CD4-positive, alpha-beta T cell (primary cell): ENCODE measurements around the gene RBSN. TPM values are rescaled to one million over a fixed set of nuclear protein-coding genes. Genes with fewer than 3 reads are reported as not detected.

Source experiments
- ATAC-seq: fragments of 200-7000 bp; cut with Tn5 transposase; one replicate; pipeline ENCODE4 v1.10.0; 2022; ENCODE audit warnings: mild to moderate bottlenecking; ENCODE audit not compliant: poor library complexity
- CTCF ChIA-PET: fragments of 350-600 bp; sonication (Branson Sonifier 250); formaldehyde crosslinking; loops from one replicate; lab custom pipeline; 2021; ENCODE audit warnings: antibody characterized with exemption, inconsistent platforms; lab: Charles Lee
- POLR2A ChIA-PET: fragments of 350-600 bp; sonication (Branson Sonifier 250); formaldehyde crosslinking; loops from one replicate; lab custom pipeline; 2021; ENCODE audit warnings: antibody characterized with exemption, inconsistent platforms; lab: Charles Lee
- DNase-seq, 14 experiments: peaks; one replicate each; pipeline ENCODE4 v3.0.0-alpha.2; 2013 to 2020; ENCODE audit warnings: mixed read lengths in 2 of 14
- H3K27ac ChIP-seq, 2 donors: one replicate each; pipeline versions ENCODE4 v1.5.1 to v1.7.0; 2013; ENCODE audit warnings: low read length in 2 of 2, low read depth in 1 of 2, mild to moderate bottlenecking in 1 of 2
- H3K27me3 ChIP-seq, 2 experiments: 1 replicate in 1 of 2; 2 replicates in 1 of 2; pipeline versions ENCODE4 v1.6.1 to v1.7.0; 2013; ENCODE audit warnings: low read length in 2 of 2, control low read depth in 1 of 2, mild to moderate bottlenecking in 1 of 2, moderate library complexity in 1 of 2; ENCODE audit not compliant: insufficient read depth in 2 of 2, control insufficient read depth in 1 of 2
- H3K36me3 ChIP-seq: one replicate; pipeline ENCODE4 v1.6.1; 2013; ENCODE audit warnings: low read length, control low read depth; ENCODE audit not compliant: insufficient read depth
- H3K4me1 ChIP-seq: one replicate; pipeline ENCODE4 v1.6.1; 2013; ENCODE audit warnings: low read length, control low read depth; ENCODE audit not compliant: insufficient read depth
- H3K4me3 ChIP-seq: one replicate; pipeline ENCODE4 v1.5.1; 2013; ENCODE audit warnings: mild to moderate bottlenecking, low read length, moderate library complexity
- H3K9me3 ChIP-seq, 2 experiments: 1 replicate in 1 of 2; 2 replicates in 1 of 2; pipeline versions ENCODE4 v1.6.1 to v1.7.0; 2013; ENCODE audit warnings: low read length in 2 of 2, mild to moderate bottlenecking in 2 of 2, control low read depth in 1 of 2, moderate library complexity in 1 of 2; ENCODE audit not compliant: control insufficient read depth in 1 of 2, insufficient read depth in 1 of 2
- H3K27ac Mint-ChIP-seq: one replicate; pipeline ENCODE4 v1.8.0; 2020; ENCODE audit warnings: mixed read lengths
- H3K27me3 Mint-ChIP-seq: one replicate; pipeline ENCODE4 v1.8.0; 2021; ENCODE audit warnings: mixed read lengths
- H3K36me3 Mint-ChIP-seq: one replicate; pipeline ENCODE4 v1.8.0; 2021; ENCODE audit warnings: low read depth, mixed read lengths
- H3K4me1 Mint-ChIP-seq: one replicate; pipeline ENCODE4 v1.8.0; 2021; ENCODE audit warnings: low read depth, mixed read lengths
- H3K4me3 Mint-ChIP-seq: one replicate; pipeline ENCODE4 v1.8.0; 2020; ENCODE audit warnings: mild to moderate bottlenecking, mixed read lengths
- H3K9me3 Mint-ChIP-seq: one replicate; pipeline ENCODE4 v1.8.0; 2020; ENCODE audit warnings: mixed read lengths
- intact Hi-C, 2 experiments: fragments of 100-400 bp; cut with DNase I in 1 of 2; cut with micrococcal nuclease in 1 of 2; formaldehyde crosslinking; loops; one replicate each; pipeline versions ENCODE4 v1.15.1 to v1.9.0; 2023 to 2025; cut with DNase I, micrococcal nuclease
- total RNA-seq, 174 experiments: library from RNA in 2 of 174; stranded (reverse) in 2 of 174; gene quantifications; one replicate each; pipeline ENCODE4 v1.2.3 and lab custom pipeline; 2021 to 2026
- TF ChIP-seq, protein P1 (sequence below): fragments of 200-600 bp; IDR thresholded peaks from one replicate; pipeline ENCODE4 v1.8.0; 2022; ENCODE audit warnings: antibody characterized with exemption, mild to moderate bottlenecking

RBSN gene
- total RNA-seq, 2 experiments from 2014 or later: 57.2 to 57.9 TPM

DNA sequence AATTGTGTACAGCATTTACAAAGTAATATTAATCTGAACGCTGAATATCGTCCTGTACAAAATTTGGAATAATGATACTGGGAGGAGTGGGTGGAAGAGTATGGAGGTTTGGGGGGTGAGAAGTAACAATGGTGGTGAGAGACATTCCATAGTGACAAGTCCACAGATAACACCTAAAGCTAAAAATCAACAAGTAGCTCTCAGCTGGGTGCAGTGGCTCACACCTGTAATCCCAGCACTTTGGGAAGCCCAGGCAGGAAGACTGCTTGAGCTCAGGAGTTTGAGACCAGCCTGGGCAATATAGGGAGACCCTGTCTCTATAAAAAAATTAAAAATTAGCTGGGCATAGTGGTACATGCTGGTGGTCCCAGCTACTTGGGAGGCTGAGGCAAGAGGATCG lies 38.9 kb downstream of the RBSN start:
- no peak overlapping the region for H3K27ac ChIP-seq
- H3K9me3 ChIP-seq: no peaks in the 10 kb centered on the region
- Mint-ChIP-seq H3K36me3 (peaks cover 48% of the 10 kb centered on the region), H3K27me3 (no peaks in the 10 kb centered on the region), H3K4me3 (no peak overlapping the region), H3K27ac (no peak overlapping the region), H3K4me1 (peaks cover 36% of the 10 kb centered on the region), H3K9me3 (no peaks in the 10 kb centered on the region)
- peaks cover 34% of the 10 kb centered on the region for H3K4me1 ChIP-seq
- peaks cover 24% of the 10 kb centered on the region for H3K36me3 ChIP-seq
- intact Hi-C loops: loop anchor here in 1 of 2 experiments (10.0 kb wide), 2 partner anchors 405 to 935 kb away; partner anchors contain the start of genes CCDC174, CHCHD4 and TMEM43
- TF ChIP-seq, protein P1, sequence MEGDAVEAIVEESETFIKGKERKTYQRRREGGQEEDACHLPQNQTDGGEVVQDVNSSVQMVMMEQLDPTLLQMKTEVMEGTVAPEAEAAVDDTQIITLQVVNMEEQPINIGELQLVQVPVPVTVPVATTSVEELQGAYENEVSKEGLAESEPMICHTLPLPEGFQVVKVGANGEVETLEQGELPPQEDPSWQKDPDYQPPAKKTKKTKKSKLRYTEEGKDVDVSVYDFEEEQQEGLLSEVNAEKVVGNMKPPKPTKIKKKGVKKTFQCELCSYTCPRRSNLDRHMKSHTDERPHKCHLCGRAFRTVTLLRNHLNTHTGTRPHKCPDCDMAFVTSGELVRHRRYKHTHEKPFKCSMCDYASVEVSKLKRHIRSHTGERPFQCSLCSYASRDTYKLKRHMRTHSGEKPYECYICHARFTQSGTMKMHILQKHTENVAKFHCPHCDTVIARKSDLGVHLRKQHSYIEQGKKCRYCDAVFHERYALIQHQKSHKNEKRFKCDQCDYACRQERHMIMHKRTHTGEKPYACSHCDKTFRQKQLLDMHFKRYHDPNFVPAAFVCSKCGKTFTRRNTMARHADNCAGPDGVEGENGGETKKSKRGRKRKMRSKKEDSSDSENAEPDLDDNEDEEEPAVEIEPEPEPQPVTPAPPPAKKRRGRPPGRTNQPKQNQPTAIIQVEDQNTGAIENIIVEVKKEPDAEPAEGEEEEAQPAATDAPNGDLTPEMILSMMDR: no peak
- DNase-seq (no peak), ATAC-seq (no peak)
- no peak overlapping the region for H3K4me3 ChIP-seq
- CTCF ChIA-PET: no interaction called here
- no peaks in the 10 kb centered on the region for H3K27me3 ChIP-seq
- POLR2A ChIA-PET: no interaction called here

DNA sequence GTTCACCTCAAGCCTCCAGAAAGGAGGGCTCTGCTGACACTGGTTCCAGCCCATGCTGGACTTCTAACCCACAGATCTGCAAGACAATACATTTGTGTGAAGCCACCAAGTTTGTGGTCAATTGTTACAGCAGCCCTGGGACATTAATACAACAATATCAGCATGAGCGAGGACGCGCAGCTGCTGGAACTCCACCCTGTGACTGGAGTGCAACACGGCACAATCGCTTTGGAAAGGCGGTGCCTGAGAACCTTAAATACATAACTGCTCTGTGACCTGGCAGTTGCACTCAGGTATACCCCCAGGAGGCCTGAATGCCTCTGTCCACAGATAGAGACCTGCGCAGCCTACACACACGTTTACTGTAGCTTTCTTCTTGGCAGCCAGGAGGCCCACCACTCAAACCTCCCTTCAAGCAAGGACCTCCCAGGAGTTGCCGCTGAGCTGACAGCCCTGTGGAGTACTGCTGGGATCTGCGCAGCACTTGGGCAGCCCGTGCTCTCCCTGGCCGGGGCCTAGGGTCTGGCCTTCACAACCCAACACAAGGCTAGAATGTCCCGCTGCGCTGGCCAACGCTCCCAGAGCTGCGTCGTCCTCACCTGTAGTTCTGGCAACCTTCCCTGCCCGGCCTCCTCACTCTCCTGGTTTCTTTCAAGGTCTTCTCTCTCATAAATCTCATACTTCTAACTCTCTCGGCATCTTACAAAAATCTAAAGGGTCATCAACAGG lies 42.1 kb downstream of the RBSN start:
- Mint-ChIP-seq H3K36me3 (peaks cover 61% of the 10 kb centered on the region), H3K4me3 (no peak overlapping the region), H3K9me3 (no peaks in the 10 kb centered on the region), H3K27me3 (no peaks in the 10 kb centered on the region), H3K4me1 (peaks cover 35% of the 10 kb centered on the region), H3K27ac (no peak overlapping the region)
- Histone ChIP-seq H3K27ac (no peak overlapping the region), H3K4me3 (no peak overlapping the region), H3K27me3 (no peaks in the 10 kb centered on the region), H3K36me3 (peaks cover 39% of the 10 kb centered on the region), H3K4me1 (peaks cover 21% of the 10 kb centered on the region), H3K9me3 (no peaks in the 10 kb centered on the region)
- TF ChIP-seq, protein P1: no peak
- intact Hi-C loops: no loop called here
- ChIA-PET CTCF (no interaction called here), POLR2A (no interaction called here)
- DNase-seq (no peak), ATAC-seq (no peak)

DNA sequence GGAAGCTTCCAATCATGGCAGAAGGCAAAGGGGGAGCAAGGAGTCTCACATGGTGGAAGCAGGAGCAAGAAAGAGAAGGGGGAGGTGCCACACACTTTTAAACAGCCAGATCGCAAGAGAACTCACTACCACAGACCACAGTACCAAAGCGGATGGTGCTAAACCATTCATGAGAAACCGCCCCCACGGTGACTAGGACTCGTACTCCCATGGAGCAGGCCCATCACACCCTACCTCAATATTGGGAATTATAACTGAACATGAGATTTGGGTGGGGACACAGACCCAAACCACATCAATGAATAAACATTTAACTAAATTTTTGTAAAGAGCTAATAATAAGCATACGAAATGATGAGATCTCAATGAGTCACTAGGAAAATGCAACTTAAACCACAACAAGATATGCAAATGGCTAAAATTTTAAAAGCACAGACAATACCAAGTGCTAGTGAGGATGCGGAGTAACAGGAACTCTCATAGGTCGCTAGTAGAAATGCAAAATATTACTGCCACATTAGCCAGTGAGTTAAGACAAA lies 43.9 kb downstream of the RBSN start:
- peaks cover 54% of the 10 kb centered on the region for H3K36me3 ChIP-seq
- CTCF ChIA-PET: no interaction called here
- no peaks in the 10 kb centered on the region for H3K9me3 ChIP-seq
- Mint-ChIP-seq H3K4me1 (peaks cover 44% of the 10 kb centered on the region), H3K9me3 (no peaks in the 10 kb centered on the region), H3K36me3 (peaks cover 77% of the 10 kb centered on the region), H3K27me3 (no peaks in the 10 kb centered on the region), H3K27ac (peak overlapping the region; percentile 25), H3K4me3 (no peak overlapping the region)
- DNase-seq (peak in 9 of 14 experiments; percentile 9 to 71 (median 21)), ATAC-seq (peak; percentile 68)
- H3K4me3 ChIP-seq: no peak overlapping the region
- peaks cover 22% of the 10 kb centered on the region for H3K4me1 ChIP-seq
- TF ChIP-seq, protein P1: no peak
- H3K27me3 ChIP-seq: no peaks in the 10 kb centered on the region
- no peak overlapping the region for H3K27ac ChIP-seq
- POLR2A ChIA-PET: interaction anchor here (1.0 kb wide), 1 partner anchor 10 kb away, joined by 3 read pairs; the partner anchor contains the start of gene MRPS25
- intact Hi-C loops: no loop called here
